Measurements from ENCODE around the gene CIT.

Gene CIT

GRCh38 chr12:119676573-119676972 is 200.5 kb downstream of the CIT start:
- no peak overlapping the region for H3K4me3 ChIP-seq (replicated peaks in 1 of 2; ENCODE audit: low read depth in 2 of 2, low read length in 2 of 2)
- TF ChIP-seq CTCF (IDR thresholded peaks at IDR 0.05; ENCODE audit: low read depth, low read length) = no peak
- DNase-seq (ENCODE audit: low read depth in 2 of 2) = no peak

- no peak for TF ChIP-seq CTCF (IDR thresholded peaks at IDR 0.05; ENCODE audit: low read depth, low read length)
- no peak for DNase-seq (ENCODE audit: low read depth in 2 of 2)
- H3K4me3 ChIP-seq (replicated peaks in 1 of 2; ENCODE audit: low read depth in 2 of 2, low read length in 2 of 2) = no peak overlapping the region
Measured at GRCh38 chr12:119676022-119676421, 201.1 kb downstream of the CIT start.

- no peak for DNase-seq (ENCODE audit: low read depth in 2 of 2)
- no peak overlapping the region for H3K4me3 ChIP-seq (replicated peaks in 1 of 2; ENCODE audit: low read depth in 2 of 2, low read length in 2 of 2)
- TF ChIP-seq CTCF (IDR thresholded peaks at IDR 0.05; ENCODE audit: low read depth, low read length) = no peak
Measured at GRCh38 chr12:119674560-119674959, 202.6 kb downstream of the CIT start.

DNA sequence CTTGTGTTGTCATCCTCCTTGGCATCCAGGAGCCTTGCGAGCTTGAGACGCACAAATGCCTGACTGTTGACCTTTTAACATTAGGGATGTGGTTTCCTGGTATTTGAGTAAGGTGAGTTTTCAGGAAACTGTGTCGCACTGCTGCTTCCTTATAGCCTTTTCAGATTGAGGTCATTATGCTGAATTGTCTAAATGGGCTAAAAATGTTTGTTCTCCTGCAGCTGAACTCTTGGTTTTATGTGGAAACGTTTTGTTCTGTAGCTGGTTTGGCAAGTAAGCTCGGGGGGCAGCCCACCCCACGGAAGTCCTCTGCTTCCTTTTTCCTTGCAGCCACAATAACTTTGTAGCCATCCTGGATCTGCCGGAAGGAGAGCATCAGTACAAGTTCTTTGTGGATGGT is 203.5 kb downstream of the CIT start:
- H3K4me3 ChIP-seq (replicated peaks in 1 of 2; ENCODE audit: low read depth in 2 of 2, low read length in 2 of 2) = no peak overlapping the region
- DNase-seq (ENCODE audit: low read depth in 2 of 2) = no peak
- TF ChIP-seq CTCF (IDR thresholded peaks at IDR 0.05; ENCODE audit: low read depth, low read length) = no peak

DNA sequence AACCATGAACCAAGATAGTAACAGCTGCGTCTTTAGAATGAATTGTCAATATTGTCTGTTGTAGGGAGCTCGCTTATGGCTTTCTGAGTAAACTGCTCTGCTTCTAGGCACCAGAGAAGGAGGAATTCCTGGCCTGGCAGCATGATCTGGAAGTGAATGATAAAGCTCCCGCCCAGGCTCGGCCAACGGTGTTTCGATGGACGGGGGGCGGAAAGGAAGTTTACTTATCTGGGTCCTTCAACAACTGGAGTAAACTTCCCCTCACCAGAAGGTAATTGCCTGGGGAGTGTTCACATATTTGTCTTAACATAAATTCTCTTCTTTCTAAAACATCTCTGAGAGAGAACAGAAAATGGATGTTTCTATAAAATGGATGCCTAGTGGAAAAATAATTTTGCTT is 204.9 kb downstream of the CIT start:
- TF ChIP-seq CTCF (IDR thresholded peaks at IDR 0.05; ENCODE audit: low read depth, low read length) = no peak
- H3K4me3 ChIP-seq (replicated peaks in 1 of 2; ENCODE audit: low read depth in 2 of 2, low read length in 2 of 2) = no peak overlapping the region
- DNase-seq (ENCODE audit: low read depth in 2 of 2) = no peak

DNA sequence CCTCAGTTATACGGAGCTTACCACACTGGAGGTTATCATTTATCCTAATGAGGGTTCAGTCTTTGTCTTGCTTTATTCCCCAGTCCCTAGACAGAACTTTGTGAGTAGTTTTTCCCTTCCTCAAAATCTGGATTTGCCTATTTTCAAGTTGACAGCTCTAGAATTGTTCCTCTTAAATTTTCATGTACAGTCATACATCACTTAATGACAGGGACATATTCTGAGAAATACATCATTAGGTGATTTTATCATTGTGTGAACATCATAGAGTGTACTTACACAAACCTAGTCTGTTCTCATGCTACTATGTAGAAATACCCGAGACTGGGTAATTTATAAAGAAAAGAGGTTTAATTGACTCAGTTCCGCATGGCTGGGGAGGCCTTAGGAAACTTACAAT is 206.1 kb downstream of the CIT start:
- no peak for DNase-seq (ENCODE audit: low read depth in 2 of 2)
- no peak overlapping the region for H3K4me3 ChIP-seq (replicated peaks in 1 of 2; ENCODE audit: low read depth in 2 of 2, low read length in 2 of 2)
- no peak for TF ChIP-seq CTCF (IDR thresholded peaks at IDR 0.05; ENCODE audit: low read depth, low read length)

DNA sequence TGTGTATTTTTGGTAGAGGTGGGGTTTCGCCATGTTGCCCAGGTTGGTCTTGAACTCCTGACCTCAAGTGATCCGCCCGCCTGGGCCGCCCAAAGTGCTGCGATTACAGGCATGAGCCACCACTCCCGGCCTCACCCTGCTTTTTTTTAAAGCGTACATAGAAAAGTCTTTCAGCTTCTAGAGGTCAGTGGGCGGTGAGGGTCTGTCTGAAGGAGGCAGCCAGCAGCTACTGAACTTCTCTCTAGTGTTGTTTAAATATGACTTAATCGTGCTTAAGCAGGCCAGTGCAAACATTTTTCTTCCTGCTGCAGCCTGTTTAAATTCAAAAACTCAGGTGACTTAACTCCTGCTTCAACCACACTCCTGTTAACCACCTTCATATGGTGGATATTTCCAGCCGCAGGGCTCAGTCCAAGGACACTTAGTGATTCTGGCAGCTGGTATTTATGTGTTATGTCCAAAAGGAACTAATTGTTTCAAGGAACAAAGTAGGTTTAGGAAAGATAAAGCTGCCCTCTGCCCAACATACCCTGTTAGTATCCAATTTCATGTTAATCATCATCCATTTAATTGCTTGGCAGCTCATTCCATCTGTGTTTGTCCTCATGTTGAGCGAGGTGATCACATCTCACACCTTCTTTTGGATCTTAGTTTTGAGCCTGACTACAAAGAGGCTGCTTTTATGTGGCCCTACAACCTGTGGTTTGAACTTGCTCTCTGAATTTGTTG is 207.2 kb downstream of the CIT start:
- H3K4me3 ChIP-seq (replicated peaks in 1 of 2; ENCODE audit: low read depth in 2 of 2, low read length in 2 of 2) = no peak overlapping the region
- no peak for TF ChIP-seq CTCF (IDR thresholded peaks at IDR 0.05; ENCODE audit: low read depth, low read length)
- no peak for DNase-seq (ENCODE audit: low read depth in 2 of 2)

Data from cardiac fibroblast (primary cell).